ENCODE results near the gene ATP6V0E1.

The ATP6V0E1 gene

GRCh38 chr5:172983542-172984243, at the start of gene ATP6V0E1:
Gene ATP6V0E1, plus strand, starts transcription at chr5:172983771. Its CDS starts 90 bp downstream, at chr5:172983861.
- Histone ChIP-seq H3K36me3 (ENCODE audit: insufficient read depth, low read length) (no peaks in the 10 kb centered on the region), H3K4me3 (ENCODE audit: low read length, poor library complexity, severe bottlenecking) (peak within 1 kb of the TSS; percentile 99), H3K9ac (ENCODE audit: low read depth, low read length, poor library complexity, severe bottlenecking) (peak within 1 kb of the TSS; percentile 90), H4K20me1 (ENCODE audit: insufficient read depth, low read length, poor library complexity, severe bottlenecking) (peaks cover 16% of the 10 kb centered on the region), H3F3A (ENCODE audit: low read depth) (no peaks in the 10 kb centered on the region), H3K4me1 (ENCODE audit: insufficient read depth, low read length, poor library complexity, severe bottlenecking) (peaks cover 10% of the 10 kb centered on the region), H3K9me3 (ENCODE audit: insufficient read depth, low read depth, low read length) (no peaks in the 10 kb centered on the region), H3K27me3 (ENCODE audit: insufficient read depth, low read length, poor library complexity, severe bottlenecking) (no peaks in the 10 kb centered on the region), H3K4me2 (ENCODE audit: low read depth, low read length, poor library complexity, severe bottlenecking) (peak within 1 kb of the TSS; percentile 74), H2AFZ (ENCODE audit: low read length) (peak within 1 kb of the TSS; percentile 85), H3K9me2 (replicated peaks; ENCODE audit: low read depth, low read length) (no peaks in the 10 kb centered on the region), H3K79me2 (ENCODE audit: insufficient read depth, low read length) (peaks cover 43% of the 10 kb centered on the region)
- TF ChIP-seq CTCF (conservative IDR thresholded peaks at IDR 0.05; ENCODE audit: low read length) (no peak), EZH2phosphoT487 (IDR thresholded peaks at IDR 0.05; ENCODE audit: borderline replicate concordance) (no peak)

DNA sequence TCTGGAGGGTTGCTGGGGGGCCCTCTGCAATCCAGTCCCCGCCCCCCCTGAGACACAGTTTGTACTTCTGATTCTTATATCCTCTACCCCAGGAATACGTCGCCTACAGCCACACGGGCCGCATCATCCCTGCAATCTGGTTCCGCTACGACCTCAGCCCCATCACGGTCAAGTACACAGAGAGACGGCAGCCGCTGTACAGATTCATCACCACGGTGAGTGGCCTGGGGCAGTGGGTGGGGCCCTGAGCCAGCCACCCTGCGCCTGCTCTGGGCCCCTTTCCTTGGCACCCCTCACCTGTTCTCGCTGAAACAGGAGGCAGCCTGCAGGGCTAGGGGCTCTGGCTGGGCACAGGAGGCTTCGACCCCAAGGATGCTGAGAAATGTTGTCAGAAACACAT, 48.5 kb upstream of the ATP6V0E1 start:
- Histone ChIP-seq H3K4me1 (ENCODE audit: insufficient read depth, low read length, poor library complexity, severe bottlenecking) (no peaks in the 10 kb centered on the region), H3K9me2 (replicated peaks; ENCODE audit: low read depth, low read length) (no peaks in the 10 kb centered on the region), H3K27me3 (ENCODE audit: insufficient read depth, low read length, poor library complexity, severe bottlenecking) (no peaks in the 10 kb centered on the region), H2AFZ (ENCODE audit: low read length) (no peak overlapping the region), H4K20me1 (ENCODE audit: insufficient read depth, low read length, poor library complexity, severe bottlenecking) (no peaks in the 10 kb centered on the region), H3K9me3 (ENCODE audit: insufficient read depth, low read depth, low read length) (no peaks in the 10 kb centered on the region), H3K4me2 (ENCODE audit: low read depth, low read length, poor library complexity, severe bottlenecking) (no peak overlapping the region), H3K9ac (ENCODE audit: low read depth, low read length, poor library complexity, severe bottlenecking) (no peak overlapping the region), H3K36me3 (ENCODE audit: insufficient read depth, low read length) (peaks cover 49% of the 10 kb centered on the region; the same call in 1 of the 2 replicates), H3K79me2 (ENCODE audit: insufficient read depth, low read length) (no peaks in the 10 kb centered on the region), H3F3A (ENCODE audit: low read depth) (no peaks in the 10 kb centered on the region), H3K4me3 (ENCODE audit: low read length, poor library complexity, severe bottlenecking) (no peak overlapping the region)
- no peak for TF ChIP-seq CTCF (conservative IDR thresholded peaks at IDR 0.05; ENCODE audit: low read length)
- TF ChIP-seq EZH2phosphoT487 (IDR thresholded peaks at IDR 0.05; ENCODE audit: borderline replicate concordance) = no peak

- Histone ChIP-seq H3K9me2 (replicated peaks; ENCODE audit: low read depth, low read length) (no peaks in the 10 kb centered on the region), H3K79me2 (ENCODE audit: insufficient read depth, low read length) (no peaks in the 10 kb centered on the region), H3K36me3 (ENCODE audit: insufficient read depth, low read length) (peaks cover 56% of the 10 kb centered on the region; the same call in 1 of the 2 replicates), H3K27me3 (ENCODE audit: insufficient read depth, low read length, poor library complexity, severe bottlenecking) (no peaks in the 10 kb centered on the region), H3K4me1 (ENCODE audit: insufficient read depth, low read length, poor library complexity, severe bottlenecking) (no peaks in the 10 kb centered on the region), H2AFZ (ENCODE audit: low read length) (no peak overlapping the region), H3K9ac (ENCODE audit: low read depth, low read length, poor library complexity, severe bottlenecking) (no peak overlapping the region), H4K20me1 (ENCODE audit: insufficient read depth, low read length, poor library complexity, severe bottlenecking) (no peaks in the 10 kb centered on the region), H3F3A (ENCODE audit: low read depth) (no peaks in the 10 kb centered on the region), H3K4me2 (ENCODE audit: low read depth, low read length, poor library complexity, severe bottlenecking) (no peak overlapping the region), H3K9me3 (ENCODE audit: insufficient read depth, low read depth, low read length) (no peaks in the 10 kb centered on the region), H3K4me3 (ENCODE audit: low read length, poor library complexity, severe bottlenecking) (no peak overlapping the region)
- TF ChIP-seq EZH2phosphoT487 (IDR thresholded peaks at IDR 0.05; ENCODE audit: borderline replicate concordance) (no peak), CTCF (conservative IDR thresholded peaks at IDR 0.05; ENCODE audit: low read length) (no peak)
Measured at GRCh38 chr5:172936401-172936800, 47.2 kb upstream of the ATP6V0E1 start.

Data from Loucy (cell line).